Prostate gland (tissue), 2 donors: ENCODE data around the gene GAP43. TPM values are rescaled to one million over a fixed set of nuclear protein-coding genes. Genes with fewer than 3 reads are reported as not detected.
A peak's percentile ranks its signal among the peaks of the same experiment; 100 is the strongest.

Experiments
- DNase-seq: peaks from one replicate; pipeline ENCODE4 v3.0.0-alpha.2; 2019; ENCODE audit warnings: low spot score
- H3K27ac ChIP-seq, 2 donors: fragments of 200-600 bp; sonication (generic); 2 replicates each; pipeline ENCODE4 v1.5.1; 2017 to 2019
- H3K27me3 ChIP-seq: fragments of 200-600 bp; sonication (generic); replicated peaks from 2 replicates; pipeline ENCODE4 v1.5.1; 2019; ENCODE audit not compliant: insufficient read depth
- H3K36me3 ChIP-seq, 2 donors: fragments of 200-600 bp; sonication (generic); 1 replicate in 1 of 2; 2 replicates in 1 of 2; pipeline versions ENCODE4 v1.5.1 to v1.8.1; 2017 to 2019
- H3K4me1 ChIP-seq: fragments of 200-600 bp; sonication (generic); replicated peaks from 2 replicates; pipeline ENCODE4 v1.5.1; 2019
- H3K4me3 ChIP-seq, 2 donors: fragments of 200-600 bp; sonication (generic); 2 replicates each; pipeline ENCODE4 v1.5.1; 2017 to 2019
- H3K9me3 ChIP-seq: fragments of 200-600 bp; sonication (generic); 2 replicates; pipeline ENCODE4 v1.5.1; 2017
- POLR2A ChIP-seq: fragments of 450-650 bp; IDR thresholded peaks from one replicate; pipeline ENCODE4 v1.6.1; 2016; ENCODE audit warnings: antibody characterized with exemption, mild to moderate bottlenecking
- POLR2AphosphoS5 ChIP-seq: sonication (generic); formaldehyde crosslinking; IDR thresholded peaks from one replicate; pipeline ENCODE4 v1.6.1; 2017; ENCODE audit warnings: antibody characterized with exemption
- WGBS: methylation state at CpG from one replicate; pipeline ENCODE4 v1.1.5; 2018; 5-methylcytosine and 5-hydroxymethylcytosine counted together
- intact Hi-C: fragments of 100-400 bp; cut with DNase I; formaldehyde crosslinking; loops from one replicate; pipeline ENCODE4 v1.14.2; 2022
- total RNA-seq, 2 donors: library from RNA; depleted of rRNA; stranded (reverse); fragments of >200 nt; gene quantifications; one replicate each; pipeline ENCODE4 v1.1.0, GENCODE V29; 2016
- TF ChIP-seq, protein P1 (sequence below), 4 experiments: fragments of 200-600 bp in 2 of 4; fragments of 450-650 bp in 2 of 4; sonication (generic) in 2 of 4; IDR thresholded peaks; 1 replicate in 3 of 4; 2 replicates in 1 of 4; pipeline ENCODE4 v1.5.1; 2016 to 2019; ENCODE audit warnings: antibody characterized with exemption in 4 of 4, mild to moderate bottlenecking in 2 of 4, moderate library complexity in 2 of 4

Gene GAP43
- total RNA-seq, 2 donors from 2014 or later: 0.74 TPM; not detected in 1

DNA sequence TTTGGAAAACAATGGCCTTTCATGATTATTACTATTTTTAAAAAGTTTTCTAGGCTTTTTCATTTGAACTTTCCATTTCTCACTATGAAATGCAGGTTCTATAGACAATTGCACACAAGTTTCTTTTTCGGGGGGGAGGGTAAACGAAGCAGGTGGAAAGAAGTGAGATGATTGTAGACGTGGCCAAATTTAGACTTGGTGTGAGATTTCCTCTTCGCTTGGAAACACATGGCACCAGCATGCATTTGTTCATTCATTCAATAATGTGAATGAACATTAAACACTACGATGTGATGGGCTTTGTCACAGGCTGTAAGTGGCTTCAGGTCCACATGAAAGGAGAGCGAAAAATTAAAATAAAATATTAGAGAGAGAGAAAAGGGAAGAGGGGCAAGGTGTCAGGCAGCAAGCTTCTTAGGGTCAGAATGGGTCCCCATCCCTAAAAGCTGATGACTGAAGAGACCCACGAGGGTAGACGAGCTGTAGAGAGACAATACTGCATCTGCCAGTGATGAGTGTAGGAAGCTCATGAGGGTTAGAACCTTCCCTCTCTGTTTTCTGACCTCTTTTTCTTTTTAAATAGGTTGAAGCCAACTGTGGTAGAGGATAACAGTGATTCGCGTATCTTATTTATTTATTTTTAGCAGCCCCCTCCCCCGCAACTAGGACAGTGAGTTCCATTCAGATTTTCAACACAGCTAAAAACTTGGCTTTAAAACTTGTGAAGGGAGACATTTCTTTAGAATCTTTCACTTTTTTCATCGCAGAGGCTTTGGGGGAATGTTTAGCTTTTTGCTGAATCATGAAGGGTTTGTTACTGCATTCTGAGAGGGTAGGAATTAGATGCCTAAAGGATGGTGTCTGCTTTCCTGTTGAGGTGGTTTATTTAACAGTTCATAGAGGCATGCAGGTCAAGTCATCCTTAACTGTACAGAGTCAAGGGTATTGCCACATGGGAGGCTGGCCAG lies 36.2 kb downstream of the GAP43 start:
- no peaks in the 10 kb centered on the region for H3K27me3 ChIP-seq
- intact Hi-C loops: no loop called here
- TF ChIP-seq, protein P1, sequence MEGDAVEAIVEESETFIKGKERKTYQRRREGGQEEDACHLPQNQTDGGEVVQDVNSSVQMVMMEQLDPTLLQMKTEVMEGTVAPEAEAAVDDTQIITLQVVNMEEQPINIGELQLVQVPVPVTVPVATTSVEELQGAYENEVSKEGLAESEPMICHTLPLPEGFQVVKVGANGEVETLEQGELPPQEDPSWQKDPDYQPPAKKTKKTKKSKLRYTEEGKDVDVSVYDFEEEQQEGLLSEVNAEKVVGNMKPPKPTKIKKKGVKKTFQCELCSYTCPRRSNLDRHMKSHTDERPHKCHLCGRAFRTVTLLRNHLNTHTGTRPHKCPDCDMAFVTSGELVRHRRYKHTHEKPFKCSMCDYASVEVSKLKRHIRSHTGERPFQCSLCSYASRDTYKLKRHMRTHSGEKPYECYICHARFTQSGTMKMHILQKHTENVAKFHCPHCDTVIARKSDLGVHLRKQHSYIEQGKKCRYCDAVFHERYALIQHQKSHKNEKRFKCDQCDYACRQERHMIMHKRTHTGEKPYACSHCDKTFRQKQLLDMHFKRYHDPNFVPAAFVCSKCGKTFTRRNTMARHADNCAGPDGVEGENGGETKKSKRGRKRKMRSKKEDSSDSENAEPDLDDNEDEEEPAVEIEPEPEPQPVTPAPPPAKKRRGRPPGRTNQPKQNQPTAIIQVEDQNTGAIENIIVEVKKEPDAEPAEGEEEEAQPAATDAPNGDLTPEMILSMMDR (IDR thresholded peaks at IDR 0.05): no peak
- TF ChIP-seq POLR2AphosphoS5 (no peak), POLR2A (no peak)
- H3K9me3 ChIP-seq: no peaks in the 10 kb centered on the region
- no peaks in the 10 kb centered on the region for H3K4me1 ChIP-seq
- 67% methylated on average over 12 of the region's 12 CpGs for WGBS
- peak overlapping the region; percentile 81 to 86 for H3K27ac ChIP-seq
- peak overlapping the region; percentile 57 to 65 for H3K4me3 ChIP-seq
- DNase-seq: no peak
- H3K36me3 ChIP-seq: no peaks in the 10 kb centered on the region

DNA sequence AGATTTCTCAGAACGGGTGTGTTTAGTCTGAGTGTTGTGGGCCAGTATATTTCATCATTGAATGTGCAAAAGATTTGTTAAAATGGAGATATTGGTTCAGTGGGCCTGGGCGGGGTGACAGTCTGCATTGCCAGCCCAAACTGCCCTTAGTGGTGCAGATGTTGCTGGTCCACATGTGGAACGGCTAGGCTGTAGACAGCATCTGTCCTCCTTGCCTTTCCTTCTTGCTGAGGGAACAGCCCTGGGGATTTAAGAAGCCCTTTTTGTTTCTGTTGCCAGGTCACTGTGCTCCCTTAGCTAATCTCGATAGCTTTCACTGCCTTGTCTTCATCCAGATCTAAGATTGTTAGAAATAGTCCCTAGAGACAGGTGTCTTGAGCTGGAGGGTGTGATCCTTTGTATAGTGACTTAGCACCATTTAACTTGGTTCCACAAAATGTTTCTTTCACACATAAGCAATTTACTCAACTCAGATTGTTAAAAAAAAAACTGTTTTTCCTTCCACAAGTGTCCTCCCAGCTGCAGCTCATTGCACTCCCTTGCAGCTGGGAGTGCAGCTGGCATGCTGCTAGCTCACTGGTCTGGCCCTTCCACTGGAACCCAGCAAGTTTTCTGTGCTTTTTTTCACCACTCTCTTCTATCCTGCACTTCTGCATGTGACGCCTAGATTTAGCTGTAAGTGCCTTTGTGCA lies 37.5 kb downstream of the GAP43 start:
- 61% methylated on average over 5 of the region's 5 CpGs for WGBS
- H3K27ac ChIP-seq: no peak overlapping the region
- DNase-seq: no peak

DNA sequence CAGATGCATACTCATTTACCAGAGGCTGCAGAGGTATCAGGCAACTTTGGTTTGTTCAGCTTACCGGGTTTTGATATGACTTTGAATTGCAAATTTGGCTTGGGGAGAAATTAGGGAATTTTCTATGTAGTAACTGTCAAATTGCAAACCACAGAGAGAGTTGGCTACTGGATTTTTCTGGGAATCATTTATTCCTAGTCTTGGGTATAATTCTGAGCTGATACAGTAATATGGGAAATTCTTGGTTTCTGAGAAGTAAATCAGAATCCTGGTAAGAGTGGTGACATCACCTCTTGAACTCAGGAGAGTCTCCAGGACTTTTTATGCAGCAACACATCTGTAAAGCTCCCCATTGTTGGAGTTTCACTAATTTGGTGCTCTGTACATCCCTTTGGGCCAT lies 39.0 kb downstream of the GAP43 start:
- 100% methylated on average over 1 of the region's 1 CpG for WGBS
- DNase-seq: no peak
- no peaks in the 10 kb centered on the region for H3K9me3 ChIP-seq

More for the DNA sequence above, 37.5 kb downstream of the GAP43 start:
- TF ChIP-seq, protein P1 (IDR thresholded peaks at IDR 0.05): no peak
- no peak for TF ChIP-seq POLR2A
- no peak for TF ChIP-seq POLR2AphosphoS5
- Histone ChIP-seq H3K4me3 (no peak overlapping the region), H3K4me1 (no peaks in the 10 kb centered on the region), H3K9me3 (no peaks in the 10 kb centered on the region), H3K27me3 (no peaks in the 10 kb centered on the region), H3K36me3 (no peaks in the 10 kb centered on the region)
- intact Hi-C loops: no loop called here

DNA sequence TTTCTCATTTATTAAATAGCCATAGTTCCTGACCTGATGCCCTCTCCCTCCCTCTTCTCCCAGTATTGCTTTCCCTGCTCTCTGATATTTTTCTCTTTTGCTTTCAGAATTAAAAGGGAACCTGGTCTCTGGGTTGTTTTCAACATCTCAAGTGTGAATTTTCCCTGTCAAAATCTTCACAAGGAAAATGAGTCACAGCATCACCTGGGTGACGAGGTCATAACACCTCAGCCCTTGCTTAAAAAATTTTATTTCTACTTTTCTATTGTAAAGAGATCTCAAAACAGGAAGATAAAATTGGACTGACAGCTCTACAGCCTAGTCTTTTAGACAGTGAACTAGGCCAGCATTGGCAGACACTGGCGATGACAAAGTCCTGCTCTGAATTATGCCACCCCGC lies 40.1 kb downstream of the GAP43 start:
- Histone ChIP-seq H3K4me3 (no peak overlapping the region), H3K27me3 (no peaks in the 10 kb centered on the region), H3K36me3 (no peaks in the 10 kb centered on the region), H3K4me1 (no peaks in the 10 kb centered on the region), H3K9me3 (no peaks in the 10 kb centered on the region), H3K27ac (no peak overlapping the region)
- 89% methylated on average over 3 of the region's 3 CpGs for WGBS
- TF ChIP-seq POLR2A (no peak), POLR2AphosphoS5 (no peak)
- TF ChIP-seq, protein P1 (IDR thresholded peaks at IDR 0.05): no peak
- intact Hi-C loops: no loop called here
- no peak for DNase-seq

More for the DNA sequence above, 39.0 kb downstream of the GAP43 start:
- Histone ChIP-seq H3K36me3 (no peaks in the 10 kb centered on the region), H3K4me1 (no peaks in the 10 kb centered on the region), H3K4me3 (no peak overlapping the region), H3K27me3 (no peaks in the 10 kb centered on the region), H3K27ac (no peak overlapping the region)
- TF ChIP-seq POLR2AphosphoS5: no peak
- intact Hi-C loops: no loop called here

GRCh38 chr3:115666081-115666480 lies 42.8 kb downstream of the GAP43 start:
- H3K27ac ChIP-seq: no peak overlapping the region
- DNase-seq: no peak
- 76% methylated on average over 2 of the region's 2 CpGs for WGBS
- H3K4me3 ChIP-seq: no peak overlapping the region
- no peaks in the 10 kb centered on the region for H3K36me3 ChIP-seq
- no peaks in the 10 kb centered on the region for H3K4me1 ChIP-seq
- no peak for TF ChIP-seq POLR2A
- TF ChIP-seq, protein P1 (IDR thresholded peaks at IDR 0.05): no peak
- TF ChIP-seq POLR2AphosphoS5: no peak
- no peaks in the 10 kb centered on the region for H3K27me3 ChIP-seq
- intact Hi-C loops: no loop called here
- H3K9me3 ChIP-seq: no peaks in the 10 kb centered on the region
